HG03442 (cell line): Measurements from ENCODE around the gene TIA1.
"Not testable (repeated sequence)": the region's sequence is repeated elsewhere in the genome, so short reads cannot be mapped to it uniquely, and the experiment has no call there.

Experiments used
- ATAC-seq: cut with Tn5 transposase; IDR thresholded peaks from one replicate; pipeline ENCODE4 v1.9.1; 2021; ENCODE audit warnings: mild to moderate bottlenecking, moderate library complexity; ENCODE audit not compliant: unreplicated experiment

The TIA1 gene, protein sequence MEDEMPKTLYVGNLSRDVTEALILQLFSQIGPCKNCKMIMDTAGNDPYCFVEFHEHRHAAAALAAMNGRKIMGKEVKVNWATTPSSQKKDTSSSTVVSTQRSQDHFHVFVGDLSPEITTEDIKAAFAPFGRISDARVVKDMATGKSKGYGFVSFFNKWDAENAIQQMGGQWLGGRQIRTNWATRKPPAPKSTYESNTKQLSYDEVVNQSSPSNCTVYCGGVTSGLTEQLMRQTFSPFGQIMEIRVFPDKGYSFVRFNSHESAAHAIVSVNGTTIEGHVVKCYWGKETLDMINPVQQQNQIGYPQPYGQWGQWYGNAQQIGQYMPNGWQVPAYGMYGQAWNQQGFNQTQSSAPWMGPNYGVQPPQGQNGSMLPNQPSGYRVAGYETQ

DNA sequence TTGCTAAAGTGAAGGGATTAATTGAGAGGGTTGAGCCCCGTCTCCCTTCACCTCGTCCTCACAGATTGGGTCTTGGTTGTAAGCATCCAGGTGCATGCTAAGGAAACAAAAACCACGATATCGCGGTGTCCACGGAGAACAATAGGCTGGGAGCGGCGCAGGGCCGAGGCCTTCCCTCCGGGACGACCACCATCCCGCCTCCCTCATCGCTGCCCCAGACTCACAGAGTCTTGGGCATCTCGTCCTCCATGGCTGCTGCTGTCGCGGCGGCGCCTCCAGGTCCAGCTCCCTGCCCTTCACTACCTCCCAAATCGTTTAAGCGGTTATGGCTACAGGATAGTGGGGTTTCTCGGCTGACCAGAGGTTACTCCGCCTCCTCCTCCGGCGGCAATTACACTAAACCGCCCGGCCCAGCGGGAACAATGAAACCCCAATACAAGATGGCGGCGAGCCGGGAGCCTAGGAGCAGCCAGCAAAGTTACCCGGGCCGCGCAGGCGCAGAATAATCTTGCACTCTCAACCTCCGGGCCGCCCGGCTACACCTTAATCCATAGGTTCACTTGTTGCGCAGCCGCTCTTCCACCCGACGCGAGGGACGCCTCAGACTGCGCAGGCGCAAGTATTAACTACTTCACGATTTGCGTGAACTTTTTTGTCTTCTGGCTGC lies at the start of gene TIA1:
Gene TIA1, minus strand, starts transcription at position 448 of the 667 bp plus-strand sequence. Its CDS starts 198 bp downstream, at position 250.
- ATAC-seq, result peak; percentile 97

- not testable (repeated sequence) for ATAC-seq
Observed at GRCh38 chr2:70297828-70298227, 49.4 kb upstream of the TIA1 start.

- ATAC-seq, result no peak
Observed at GRCh38 chr2:70283500-70284191, 35.2 kb upstream of the TIA1 start.

- no peak for ATAC-seq
Observed at GRCh38 chr2:70282439-70282838, 34.0 kb upstream of the TIA1 start.

GRCh38 chr2:70280242-70280798 lies 31.9 kb upstream of the TIA1 start:
- ATAC-seq, result no peak

DNA sequence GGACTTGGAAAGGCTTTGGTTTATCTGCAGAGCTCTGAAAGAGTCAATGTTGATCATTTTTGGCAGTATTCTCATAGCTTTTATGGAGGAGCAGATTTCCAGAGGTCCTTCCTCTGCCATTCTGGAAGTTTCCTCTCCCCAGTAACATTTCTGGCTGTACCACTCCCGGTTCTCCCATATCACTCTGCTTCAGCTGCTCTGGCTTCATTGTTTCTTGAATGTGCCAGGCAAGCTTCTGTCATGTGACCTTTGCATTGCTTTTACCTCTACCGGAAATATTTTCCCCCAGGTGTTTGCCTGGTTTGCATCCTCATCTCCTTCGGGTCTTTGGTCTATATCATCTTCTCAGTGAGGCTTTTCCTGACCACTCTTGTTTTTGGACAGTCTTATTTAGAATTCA lies 21.9 kb upstream of the TIA1 start:
- no peak for ATAC-seq

GRCh38 chr2:70269422-70270302 lies 21.2 kb upstream of the TIA1 start:
- not testable (repeated sequence) for ATAC-seq

DNA sequence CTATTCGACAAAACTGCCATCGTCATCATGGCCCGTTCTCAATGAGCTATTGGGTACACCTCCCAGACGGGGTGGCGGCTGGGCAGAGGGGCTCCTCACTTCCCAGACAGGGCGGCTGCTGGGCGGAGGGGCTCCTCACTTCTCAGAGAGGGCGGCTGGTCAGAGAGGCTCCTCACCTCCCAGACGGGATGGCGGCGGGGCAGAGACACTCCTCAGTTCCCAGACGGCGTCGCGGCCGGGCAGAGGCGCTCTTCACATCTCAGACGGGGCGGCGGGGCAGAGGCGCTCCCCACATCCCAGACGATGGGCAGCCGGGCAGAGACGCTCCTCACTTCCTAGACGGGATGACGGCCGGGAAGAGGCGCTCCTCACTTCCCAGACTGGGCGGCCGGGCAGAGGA lies 18.5 kb upstream of the TIA1 start:
- ATAC-seq, result not testable (repeated sequence)

DNA sequence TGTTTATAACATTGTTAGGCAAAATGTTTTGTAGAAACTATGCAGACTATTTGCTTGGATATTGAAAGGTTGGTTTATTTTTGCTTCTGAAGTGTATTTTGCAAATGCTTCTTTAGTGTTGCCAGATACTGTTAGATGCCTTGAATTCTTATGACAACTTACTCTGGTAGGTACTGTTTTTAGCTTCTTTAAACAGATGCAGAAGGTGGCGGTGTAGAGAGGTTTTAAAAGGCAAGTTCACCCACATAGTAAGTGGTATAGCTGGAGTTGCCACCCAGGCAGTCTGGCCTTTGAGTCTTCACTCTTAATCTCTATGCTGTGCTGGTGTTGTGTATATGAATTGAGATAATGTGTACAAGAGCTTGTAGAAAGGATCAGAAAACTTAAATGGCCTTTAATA lies 13.1 kb upstream of the TIA1 start:
- no peak for ATAC-seq

- ATAC-seq, result peak; percentile 7
Observed at GRCh38 chr2:70258532-70258875, 10.1 kb upstream of the TIA1 start.

- no peak for ATAC-seq
Observed at GRCh38 chr2:70255637-70256314, 7.3 kb upstream of the TIA1 start.

DNA sequence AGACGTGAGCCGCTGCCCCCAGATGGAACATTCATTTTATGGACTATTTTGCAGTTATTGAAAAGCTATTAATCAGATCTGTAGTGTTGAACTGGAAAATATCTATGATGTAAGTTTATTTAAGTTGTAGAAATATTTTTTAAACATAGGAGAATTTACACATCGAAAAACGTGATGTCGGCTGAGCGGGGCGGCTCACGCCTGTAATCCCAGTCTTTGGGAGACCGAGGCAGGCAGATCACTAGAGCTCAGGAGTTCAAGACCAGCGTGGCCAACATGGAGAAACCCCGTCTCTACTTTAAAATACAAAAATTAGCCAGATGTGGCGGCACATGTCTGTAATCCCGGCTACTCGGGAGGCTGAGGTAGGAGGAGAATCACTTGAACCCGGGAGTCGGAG lies 2.0 kb upstream of the TIA1 start:
- no peak for ATAC-seq

GRCh38 chr2:70247364-70248180 lies 856 bp downstream of the TIA1 start:
- no peak for ATAC-seq

GRCh38 chr2:70243806-70244584 lies 4.4 kb downstream of the TIA1 start:
- ATAC-seq, result no peak

DNA sequence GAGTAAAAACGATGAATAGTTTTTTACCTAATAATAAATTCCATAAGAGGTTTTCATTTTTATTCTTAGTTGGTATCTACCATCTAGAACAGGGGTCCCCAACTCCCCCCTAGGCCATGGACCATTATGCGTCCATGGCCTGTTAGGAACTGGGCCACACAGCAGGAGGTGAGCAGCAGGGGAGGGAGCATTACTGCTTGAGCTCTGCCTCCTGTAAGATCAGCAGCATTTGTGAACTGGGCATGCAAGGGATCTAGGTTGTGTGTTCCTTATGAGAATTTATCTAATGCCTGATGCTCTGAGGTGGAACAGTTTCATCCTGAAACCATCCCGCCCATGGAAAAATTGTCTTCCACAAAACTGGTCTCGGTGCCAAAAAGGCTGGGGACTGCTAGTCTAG lies 5.9 kb downstream of the TIA1 start:
- no peak for ATAC-seq

- no peak for ATAC-seq
Observed at GRCh38 chr2:70241340-70241739, 7.1 kb downstream of the TIA1 start.

DNA sequence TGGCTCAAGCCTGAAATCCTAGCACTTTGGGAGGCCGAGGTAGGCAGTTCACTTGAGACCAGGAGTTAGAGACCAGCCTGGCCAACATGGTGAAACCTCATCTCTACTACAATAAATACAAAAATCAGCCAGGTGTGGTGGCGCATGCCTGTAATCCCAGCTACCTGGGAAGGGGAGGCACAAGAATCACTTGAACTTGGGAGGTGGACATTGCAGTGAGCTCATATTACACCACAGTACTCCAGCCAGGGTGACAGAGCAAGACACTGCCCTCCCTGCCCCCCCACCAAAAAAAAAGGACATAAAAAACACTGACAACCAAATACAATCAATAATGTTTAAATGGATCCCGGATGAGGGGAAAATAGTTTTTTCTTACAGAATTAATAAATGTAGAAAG lies 7.8 kb downstream of the TIA1 start:
- ATAC-seq, result no peak

- ATAC-seq, result no peak
Observed at GRCh38 chr2:70233926-70234325, 14.5 kb downstream of the TIA1 start.
